Thoracic aorta (tissue), 2 donors: ENCODE results near the gene ERCC6L. TPM values are rescaled to one million over a fixed set of nuclear protein-coding genes. Genes with fewer than 3 reads are reported as not detected.
"Not testable (repeated sequence)": the region's sequence is repeated elsewhere in the genome, so short reads cannot be mapped to it uniquely, and the experiment has no call there.

Experiments used
- ATAC-seq: fragments of 150-250 bp; one replicate; pipeline ENCODE4 v1.8.0; 2017; ENCODE audit warnings: low read depth; ENCODE audit not compliant: insufficient number of reproducible peaks, low FRiP score
- DNase-seq: peaks from one replicate; pipeline ENCODE4 v3.0.0-alpha.2; 2020; ENCODE audit warnings: low spot score
- H3K27ac ChIP-seq, 2 donors: fragments of 200-600 bp; sonication (generic); 1 replicate in 1 of 2; 2 replicates in 1 of 2; pipeline ENCODE4 v1.5.1; 2016; ENCODE audit warnings: mild to moderate bottlenecking in 2 of 2, moderate library complexity in 2 of 2
- H3K27me3 ChIP-seq: fragments of 200-600 bp; sonication (generic); replicated peaks from 2 replicates; pipeline ENCODE4 v1.6.0; 2016; ENCODE audit warnings: mild to moderate bottlenecking; ENCODE audit not compliant: insufficient read depth
- H3K36me3 ChIP-seq: fragments of 200-600 bp; sonication (generic); one replicate; pipeline ENCODE4 v1.5.1; 2016
- H3K4me1 ChIP-seq, 2 donors: fragments of 200-600 bp; sonication (generic); 1 replicate in 1 of 2; 2 replicates in 1 of 2; pipeline versions ENCODE4 v1.5.1 to v1.6.0; 2016; ENCODE audit warnings: low read depth in 2 of 2, mild to moderate bottlenecking in 1 of 2; ENCODE audit not compliant: control insufficient read depth in 1 of 2
- H3K4me3 ChIP-seq: fragments of 200-600 bp; sonication (generic); 2 replicates; pipeline ENCODE4 v1.5.1; 2016; ENCODE audit warnings: mild to moderate bottlenecking
- H3K9me3 ChIP-seq: fragments of 200-600 bp; sonication (generic); 2 replicates; pipeline ENCODE4 v1.5.1; 2016
- CTCF ChIP-seq: fragments of 200-600 bp; sonication (generic); IDR thresholded peaks from one replicate; pipeline ENCODE4 v1.5.1; 2019; ENCODE audit warnings: antibody characterized with exemption
- total RNA-seq, 2 donors: library from RNA; depleted of rRNA; stranded (reverse); fragments of >200 nt; gene quantifications; one replicate each; pipeline versions ENCODE4 v1.1.0 to v1.2.3, GENCODE V29; 2016

The ERCC6L gene
- total RNA-seq, 2 donors from 2014 or later: 0.41 TPM; not detected in 1

- H3K27me3 ChIP-seq: no peaks in the 10 kb centered on the region
- ATAC-seq (peak; percentile 97), DNase-seq (peak; percentile 71)
- H3K9me3 ChIP-seq: no peaks in the 10 kb centered on the region
- no peaks in the 10 kb centered on the region for H3K36me3 ChIP-seq
- TF ChIP-seq CTCF: no peak
- peak within 1 kb of the TSS; percentile 58 to 71 for H3K27ac ChIP-seq
- peak within 1 kb of the TSS; percentile 75 for H3K4me3 ChIP-seq
- peaks cover 4 to 14% of the 10 kb centered on the region in 2 donors for H3K4me1 ChIP-seq
Observed at GRCh38 chrX:72181178-72182125, 57.4 kb downstream of the ERCC6L start, which contains the start of gene PIN4. Gene PIN4, plus strand, starts transcription at chrX:72181757. Its CDS starts 29 bp downstream, at chrX:72181786.

DNA sequence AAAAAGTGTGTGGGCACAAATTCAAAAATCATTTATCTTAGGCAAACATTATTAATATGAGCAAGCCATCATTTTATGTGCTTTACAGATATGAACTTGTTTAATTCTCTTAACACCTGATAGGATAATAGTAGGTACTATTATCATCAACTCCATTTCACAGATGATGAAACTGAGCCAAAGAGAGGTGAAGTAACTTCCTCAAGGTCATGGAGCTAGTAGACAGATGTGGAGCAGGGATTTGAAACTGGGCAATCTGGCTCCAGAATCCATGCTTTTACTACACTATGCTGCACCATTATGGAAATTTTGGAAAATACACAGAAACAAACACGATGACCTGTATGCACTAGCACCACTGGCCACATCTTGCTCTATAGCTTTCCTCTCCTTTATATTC, 58.3 kb downstream of the ERCC6L start:
- Histone ChIP-seq H3K27ac (peak overlapping the region in 1 of 2 donors; percentile 71), H3K27me3 (no peaks in the 10 kb centered on the region), H3K4me1 (peaks cover 4 to 14% of the 10 kb centered on the region in 2 donors), H3K4me3 (peak overlapping the region; percentile 75), H3K9me3 (no peaks in the 10 kb centered on the region), H3K36me3 (no peaks in the 10 kb centered on the region)
- DNase-seq (no peak), ATAC-seq (no peak)
- no peak for TF ChIP-seq CTCF

GRCh38 chrX:72176981-72177380, 61.8 kb downstream of the ERCC6L start:
- ATAC-seq: no peak
- Histone ChIP-seq H3K27me3 (no peaks in the 10 kb centered on the region), H3K9me3 (no peaks in the 10 kb centered on the region), H3K4me1 (no peaks in the 10 kb centered on the region), H3K27ac (no peak overlapping the region), H3K4me3 (no peak overlapping the region), H3K36me3 (no peaks in the 10 kb centered on the region)
- no peak for TF ChIP-seq CTCF
- no peak for DNase-seq

DNA sequence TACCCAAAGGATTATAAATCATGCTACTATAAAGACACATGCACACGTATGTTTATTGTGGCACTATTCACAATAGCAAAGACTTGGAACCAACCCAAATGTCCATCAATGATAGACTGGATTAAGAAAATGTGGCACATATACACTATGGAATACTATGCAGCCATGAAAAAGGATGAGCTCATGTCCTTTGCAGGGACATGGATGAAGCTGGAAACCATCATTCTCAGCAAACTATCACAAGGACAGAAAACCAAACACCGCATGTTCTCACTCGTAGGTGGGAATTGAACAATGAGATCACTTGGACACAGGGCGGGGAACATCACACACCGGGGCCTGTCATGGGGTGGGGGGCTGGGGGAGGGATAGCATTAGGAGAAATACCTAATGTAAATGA, 62.5 kb downstream of the ERCC6L start:
- H3K4me1 ChIP-seq, H3K27ac ChIP-seq, H3K4me3 ChIP-seq, H3K27me3 ChIP-seq, H3K36me3 ChIP-seq, ATAC-seq, DNase-seq, H3K9me3 ChIP-seq: not testable (repeated sequence)

- Histone ChIP-seq H3K27me3 (no peaks in the 10 kb centered on the region), H3K27ac (no peak overlapping the region), H3K4me1 (no peaks in the 10 kb centered on the region), H3K36me3 (no peaks in the 10 kb centered on the region), H3K9me3 (no peaks in the 10 kb centered on the region), H3K4me3 (peak overlapping the region; percentile 47)
- no peak for ATAC-seq
- no peak for DNase-seq
- no peak for TF ChIP-seq CTCF
Observed at GRCh38 chrX:72169008-72169728, 69.7 kb downstream of the ERCC6L start.
